ENCODE data around the gene CHST14.

- TF ChIP-seq POLR2AphosphoS5 (IDR thresholded peaks at IDR 0.05) (no peak), POLR2A (IDR thresholded peaks at IDR 0.05) (no peak)
These were observed 42.6 kb upstream of the CHST14 start for GRCh38 chr15:40428185-40428584.
